Motor neuron (in vitro differentiated cells): ENCODE results near the gene ZNF419. TPM values are rescaled to one million over a fixed set of nuclear protein-coding genes. Genes with fewer than 3 reads are reported as not detected.
"Not testable (repeated sequence)": the region's sequence is repeated elsewhere in the genome, so short reads cannot be mapped to it uniquely, and the experiment has no call there.

Experiments used
- ATAC-seq, 8 experiments: fragments of 200-7000 bp; cut with Tn5 transposase; replicated peaks in 6 of 8; 2 replicates each; pipeline ENCODE4 v1.8.0; 2021; ENCODE audit warnings: mild to moderate bottlenecking in 8 of 8, moderate library complexity in 8 of 8
- H3K27ac ChIP-seq, 2 donors: fragments of 250-450 bp; sonication (Bioruptor Pico); 2 replicates each; pipeline ENCODE4 v1.9.0; 2021; ENCODE audit warnings: antibody characterized with exemption in 2 of 2, mild to moderate bottlenecking in 2 of 2, moderate library complexity in 1 of 2
- H3K4me1 ChIP-seq, 2 donors: fragments of 250-450 bp; sonication (Bioruptor Pico); replicated peaks in 1 of 2; 2 replicates each; pipeline ENCODE4 v1.6.1; 2021; ENCODE audit warnings: antibody characterized with exemption in 2 of 2, mild to moderate bottlenecking in 2 of 2, moderate library complexity in 1 of 2
- H3K4me3 ChIP-seq, 5 donors: fragments of 250-450 bp; sonication (Bioruptor Pico); 2 replicates each; pipeline ENCODE4 v1.9.0; 2021; ENCODE audit warnings: antibody characterized with exemption in 5 of 5, mild to moderate bottlenecking in 5 of 5, moderate library complexity in 4 of 5
- WGBS, 10 experiments: fragments of 450-650 bp; shearing (Covaris generic); methylation state at CpG; one replicate each; pipeline ENCODE4 v1.0.0; 2022; 5-methylcytosine and 5-hydroxymethylcytosine counted together
- in situ Hi-C, 9 experiments: fragments of 400-800 bp; cut with MboI; loops; one replicate each; pipeline ENCODE4 v1.15.0; 2021; ENCODE audit warnings: low sequenced_read_pairs in 9 of 9, low pct_unique_long_range_greater_than_20kb in 2 of 9; ENCODE audit not compliant: unreplicated experiment in 9 of 9
- total RNA-seq, 8 experiments: library from RNA; unstranded; fragments of 300-600 nt; gene quantifications; 2 replicates each; pipeline versions ENCODE4 v1.2.3 to v1.2.4, GENCODE V29; 2022

Gene ZNF419
- 10 to 100 TPM; 12.4 to 18.6 (median 13.1) TPM for total RNA-seq

GRCh38 chr19:57487477-57488298 lies at the start of gene ZNF419:
ZNF419 (plus strand) TSS chr19:57487750; CDS start chr19:57487951, 201 bp downstream.
- H3K27ac ChIP-seq: peak within 1 kb of the TSS in 1 of 2 donors; percentile 68

GRCh38 chr19:57437931-57438330 lies 49.6 kb upstream of the ZNF419 start:
- Histone ChIP-seq H3K4me3 (no peak overlapping the region), H3K4me1 (peaks cover 9 to 14% of the 10 kb centered on the region in 2 donors), H3K27ac (no peak overlapping the region)
- no peak for ATAC-seq
- in situ Hi-C loops: no loop called here
- 42 to 100% (median 84%) methylated on average over 1 to 4 of the region's 4 CpGs; no CpG with 5 or more reads in 3 of the 10 experiments for WGBS, 10 experiments

More at GRCh38 chr19:57487477-57488298, at the start of gene ZNF419:
- H3K4me1 ChIP-seq, in situ Hi-C loops: not testable (repeated sequence)
- H3K4me3 ChIP-seq: peak within 1 kb of the TSS; percentile 80 to 100 (median 98)
- ATAC-seq: peak; percentile 96 to 99 (median 99)
- 0 to 40% (median 13%) methylated on average over 1 to 14 of the region's 69 CpGs; no CpG with 5 or more reads in 1 of the 10 experiments for WGBS, 10 experiments

GRCh38 chr19:57438925-57439324 lies 48.6 kb upstream of the ZNF419 start:
- in situ Hi-C loops: no loop called here
- no peak overlapping the region for H3K27ac ChIP-seq
- H3K4me3 ChIP-seq: no peak overlapping the region
- H3K4me1 ChIP-seq: peaks cover 9 to 13% of the 10 kb centered on the region in 2 donors
- ATAC-seq: no peak
- 80 to 100% (median 88%) methylated on average over 1 to 8 of the region's 9 CpGs; no CpG with 5 or more reads in 1 of the 10 experiments for WGBS, 10 experiments

GRCh38 chr19:57441979-57442752 lies 45.4 kb upstream of the ZNF419 start:
- in situ Hi-C loops: no loop called here
- no peak overlapping the region for H3K4me3 ChIP-seq
- 67 to 100% (median 92%) methylated on average over 1 to 5 of the region's 7 CpGs; no CpG with 5 or more reads in 1 of the 10 experiments for WGBS, 10 experiments
- no peaks in the 10 kb centered on the region for H3K4me1 ChIP-seq
- ATAC-seq: no peak
- no peak overlapping the region for H3K27ac ChIP-seq

GRCh38 chr19:57443121-57443696 lies 44.3 kb upstream of the ZNF419 start:
- in situ Hi-C loops: no loop called here
- ATAC-seq: no peak
- WGBS, 10 experiments: 30 to 100% (median 92%) methylated on average over 1 to 3 of the region's 5 CpGs; no CpG with 5 or more reads in 2 of the 10 experiments
- Histone ChIP-seq H3K4me1 (no peaks in the 10 kb centered on the region), H3K4me3 (no peak overlapping the region), H3K27ac (no peak overlapping the region)

GRCh38 chr19:57452307-57452706 lies 35.2 kb upstream of the ZNF419 start:
- 85 to 100% (median 96%) methylated on average over 1 to 3 of the region's 3 CpGs; no CpG with 5 or more reads in 3 of the 10 experiments for WGBS, 10 experiments
- no peak for ATAC-seq
- H3K4me3 ChIP-seq: no peak overlapping the region
- in situ Hi-C loops: no loop called here
- H3K27ac ChIP-seq: no peak overlapping the region
- no peaks in the 10 kb centered on the region for H3K4me1 ChIP-seq

GRCh38 chr19:57465680-57466381 lies 21.7 kb upstream of the ZNF419 start:
- Histone ChIP-seq H3K27ac (no peak overlapping the region), H3K4me1 (no peaks in the 10 kb centered on the region), H3K4me3 (no peak overlapping the region)
- ATAC-seq: peak in 3 of 8 experiments; percentile 52 to 99 (median 77)
- in situ Hi-C loops: no loop called here
- WGBS, 10 experiments: 14 to 100% (median 63%) methylated on average over 1 to 4 of the region's 5 CpGs; no CpG with 5 or more reads in 5 of the 10 experiments

GRCh38 chr19:57466489-57466888 lies 21.1 kb upstream of the ZNF419 start:
- WGBS, 10 experiments: 76 to 100% (median 90%) methylated on average over 1 to 4 of the region's 5 CpGs; no CpG with 5 or more reads in 4 of the 10 experiments
- no peak for ATAC-seq
- in situ Hi-C loops: no loop called here

GRCh38 chr19:57473646-57474045 lies 13.9 kb upstream of the ZNF419 start:
- ATAC-seq: no peak
- no peak overlapping the region for H3K4me3 ChIP-seq
- H3K4me1 ChIP-seq: peaks cover 6 to 7% of the 10 kb centered on the region in 2 donors
- in situ Hi-C loops: no loop called here
- H3K27ac ChIP-seq: no peak overlapping the region
- WGBS, 10 experiments: 92 to 100% (median 97%) methylated on average over 2 to 4 of the region's 4 CpGs; no CpG with 5 or more reads in 3 of the 10 experiments

More at GRCh38 chr19:57466489-57466888, 21.1 kb upstream of the ZNF419 start:
- Histone ChIP-seq H3K27ac (no peak overlapping the region), H3K4me1 (no peaks in the 10 kb centered on the region), H3K4me3 (no peak overlapping the region)

- peak; percentile 97 to 100 (median 100) for ATAC-seq
- Histone ChIP-seq H3K4me1 (peaks cover 6 to 7% of the 10 kb centered on the region in 2 donors), H3K4me3 (peak within 1 kb of the TSS; percentile 52 to 91 (median 64)), H3K27ac (peak within 1 kb of the TSS; percentile 86 to 91)
- in situ Hi-C loops: no loop called here
- WGBS, 10 experiments: 0 to 65% (median 21%) methylated on average over 1 to 25 of the region's 38 CpGs
Observed at GRCh38 chr19:57477191-57478008, 10.2 kb upstream of the ZNF419 start, which contains the start of gene ZNF772. ZNF772 (minus strand) TSS chr19:57477566; CDS start chr19:57477309, 257 bp downstream.

- in situ Hi-C loops, H3K4me1 ChIP-seq, H3K27ac ChIP-seq: not testable (repeated sequence)
- peak in 3 of 8 experiments; percentile 4 to 38 (median 37) for ATAC-seq
- H3K4me3 ChIP-seq: peak overlapping the region in 4 of 5 donors; percentile 17 to 30 (median 18)
- no CpG with 5 or more reads among the region's 1 CpG for WGBS, 10 experiments
Observed at GRCh38 chr19:57488299-57488644, 722 bp downstream of the ZNF419 start.

GRCh38 chr19:57499332-57499679 lies 11.8 kb downstream of the ZNF419 start:
- ATAC-seq, H3K4me1 ChIP-seq, in situ Hi-C loops, H3K27ac ChIP-seq: not testable (repeated sequence)
- H3K4me3 ChIP-seq: peak overlapping the region in 3 of 5 donors; percentile 73 to 100 (median 98)
